OCI-LY1 (cell line): ENCODE measurements around the gene KLC1.

Source experiments
- H2AFZ ChIP-seq: fragments of 200-600 bp; sonication (generic), shearing (Covaris generic); 2 replicates; pipeline ENCODE4 v1.6.0; 2014; ENCODE audit warnings: antibody characterized with exemption, mild to moderate bottlenecking, low read length
- H3F3A ChIP-seq: fragments of 200-600 bp; sonication (generic), shearing (Covaris generic); 2 replicates; pipeline ENCODE4 v1.6.0; 2014; ENCODE audit warnings: mild to moderate bottlenecking, antibody characterized with exemption, low read length, moderate library complexity; ENCODE audit not compliant: insufficient read depth
- H3K27ac ChIP-seq: fragments of 200-600 bp; sonication (generic); 2 replicates; pipeline ENCODE4 v1.5.1; 2014; ENCODE audit warnings: low read length, mixed run types, mild to moderate bottlenecking, low read depth; ENCODE audit not compliant: poor library complexity, severe bottlenecking
- H3K27me3 ChIP-seq: fragments of 200-600 bp; sonication (generic); 2 replicates; pipeline ENCODE4 v1.6.0; 2014; ENCODE audit warnings: antibody characterized with exemption, mild to moderate bottlenecking, low read length, moderate library complexity; ENCODE audit not compliant: insufficient read depth
- H3K36me3 ChIP-seq: fragments of 200-600 bp; sonication (generic); 2 replicates; pipeline ENCODE4 v1.6.1; 2014; ENCODE audit warnings: mild to moderate bottlenecking, antibody characterized with exemption, low read length, moderate library complexity, mixed read lengths; ENCODE audit not compliant: insufficient read depth
- H3K4me1 ChIP-seq: fragments of 200-600 bp; sonication (generic); 2 replicates; pipeline ENCODE4 v1.5.1; 2014; ENCODE audit warnings: mild to moderate bottlenecking, low read length, moderate library complexity; ENCODE audit not compliant: insufficient read depth, severe bottlenecking
- H3K4me2 ChIP-seq: fragments of 200-600 bp; sonication (generic), shearing (Covaris generic); 2 replicates; pipeline ENCODE4 v1.6.1; 2014; ENCODE audit warnings: low read length
- H3K4me3 ChIP-seq: fragments of 200-600 bp; sonication (generic); 2 replicates; pipeline ENCODE4 v1.5.1; 2014; ENCODE audit warnings: low read length, low read depth, mild to moderate bottlenecking, mixed read lengths; ENCODE audit not compliant: poor library complexity, severe bottlenecking
- H3K79me2 ChIP-seq: fragments of 200-600 bp; shearing (Covaris generic); 2 replicates; pipeline ENCODE4 v1.6.1; 2016; ENCODE audit warnings: mixed run types, low read length, mixed read lengths; ENCODE audit not compliant: insufficient read depth
- H3K9ac ChIP-seq: fragments of 200-600 bp; sonication (generic), shearing (Covaris generic); 2 replicates; pipeline ENCODE4 v1.6.1; 2014; ENCODE audit warnings: mild to moderate bottlenecking, low read length, mixed read lengths
- H3K9me2 ChIP-seq: fragments of 200-600 bp; sonication (generic), shearing (Covaris generic); 2 replicates; pipeline ENCODE4 v1.6.1; 2014; ENCODE audit warnings: low read depth, mild to moderate bottlenecking, low read length, mixed read lengths
- H3K9me3 ChIP-seq: fragments of 200-600 bp; shearing (Covaris generic); 2 replicates; pipeline ENCODE4 v1.6.1; 2014; ENCODE audit warnings: low read length, mixed read lengths
- H4K20me1 ChIP-seq: fragments of 200-600 bp; sonication (generic), shearing (Covaris generic); 2 replicates; pipeline ENCODE4 v1.6.0; 2016; ENCODE audit warnings: mild to moderate bottlenecking, low read length; ENCODE audit not compliant: insufficient read depth
- CTCF ChIP-seq: fragments of 200-600 bp; sonication (generic), shearing (Covaris generic); IDR thresholded peaks from 2 replicates; pipeline ENCODE4 v1.5.1; 2017; ENCODE audit warnings: mild to moderate bottlenecking, antibody characterized with exemption, low read length, moderate library complexity, mixed read lengths
- EZH2 ChIP-seq: fragments of 200-600 bp; sonication (generic), shearing (Covaris generic); IDR thresholded peaks from 2 replicates; pipeline ENCODE4 v1.8.0; 2017; ENCODE audit warnings: borderline replicate concordance, mixed run types, mild to moderate bottlenecking, antibody characterized with exemption, low read length, moderate library complexity, mixed read lengths

KLC1 gene

GRCh38 chr14:103738701-103739451, 109.9 kb downstream of the KLC1 start:
- Histone ChIP-seq H3K4me1 (peaks cover under 1% of the 10 kb centered on the region), H3K27me3 (no peaks in the 10 kb centered on the region), H3K4me2 (no peak overlapping the region), H3K9me3 (no peaks in the 10 kb centered on the region), H3K9ac (no peak overlapping the region), H3K9me2 (no peaks in the 10 kb centered on the region), H3F3A (no peaks in the 10 kb centered on the region), H3K4me3 (no peak overlapping the region), H4K20me1 (no peaks in the 10 kb centered on the region), H3K36me3 (peaks cover 43% of the 10 kb centered on the region; the same call in 1 of the 2 replicates), H2AFZ (no peak overlapping the region), H3K27ac (no peak overlapping the region), H3K79me2 (no peaks in the 10 kb centered on the region)
- TF ChIP-seq EZH2 (no peak), CTCF (no peak)

- peaks cover 39% of the 10 kb centered on the region; the same call in 1 of the 2 replicates for H3K36me3 ChIP-seq
- peaks cover 6% of the 10 kb centered on the region for H3K4me1 ChIP-seq
These were observed 110.4 kb downstream of the KLC1 start for GRCh38 chr14:103739466-103739792.

GRCh38 chr14:103739793-103740501, 110.9 kb downstream of the KLC1 start:
- no peaks in the 10 kb centered on the region for H3K27me3 ChIP-seq
- H3K4me1 ChIP-seq = peaks cover 8% of the 10 kb centered on the region
- no peaks in the 10 kb centered on the region for H3F3A ChIP-seq
- H3K4me3 ChIP-seq = no peak overlapping the region
- H4K20me1 ChIP-seq = no peaks in the 10 kb centered on the region
- no peak overlapping the region for H2AFZ ChIP-seq
- no peaks in the 10 kb centered on the region for H3K79me2 ChIP-seq
- H3K4me2 ChIP-seq = no peak overlapping the region
- H3K9me2 ChIP-seq = no peaks in the 10 kb centered on the region
- no peak for TF ChIP-seq CTCF
- no peak for TF ChIP-seq EZH2
- H3K36me3 ChIP-seq = peaks cover 34% of the 10 kb centered on the region; the same call in 1 of the 2 replicates
- H3K9me3 ChIP-seq = no peaks in the 10 kb centered on the region
- no peak overlapping the region for H3K9ac ChIP-seq
- H3K27ac ChIP-seq = no peak overlapping the region

More at GRCh38 chr14:103739466-103739792, 110.4 kb downstream of the KLC1 start:
- no peaks in the 10 kb centered on the region for H4K20me1 ChIP-seq
- no peaks in the 10 kb centered on the region for H3K27me3 ChIP-seq
- no peaks in the 10 kb centered on the region for H3K9me2 ChIP-seq
- TF ChIP-seq EZH2 (no peak), CTCF (no peak)
- H2AFZ ChIP-seq = no peak overlapping the region
- H3K9ac ChIP-seq = no peak overlapping the region
- no peak overlapping the region for H3K27ac ChIP-seq
- H3K4me3 ChIP-seq = no peak overlapping the region
- no peaks in the 10 kb centered on the region for H3K9me3 ChIP-seq
- no peaks in the 10 kb centered on the region for H3K79me2 ChIP-seq
- no peaks in the 10 kb centered on the region for H3F3A ChIP-seq
- H3K4me2 ChIP-seq = no peak overlapping the region
